H9 (cell line): ENCODE results near the gene FAT3. TPM values are rescaled to one million over a fixed set of nuclear protein-coding genes. Genes with fewer than 3 reads are reported as not detected.

Experiments
- DNase-seq: peaks from one replicate; pipeline ENCODE4 v3.0.0-alpha.2; 2017
- H2AFZ ChIP-seq: one replicate; pipeline ENCODE4 v1.6.1; 2013; ENCODE audit warnings: mild to moderate bottlenecking, low read length, control low read depth, moderate library complexity
- H2AK5ac ChIP-seq: 2 replicates; pipeline ENCODE4 v1.6.1; 2013; ENCODE audit warnings: low read length, control low read depth, mixed read lengths; ENCODE audit not compliant: insufficient read length
- H2BK120ac ChIP-seq: one replicate; pipeline ENCODE4 v1.6.1; 2013; ENCODE audit warnings: low read depth, mild to moderate bottlenecking, low read length, control low read depth, inconsistent platforms; ENCODE audit not compliant: poor library complexity, severe bottlenecking
- H2BK12ac ChIP-seq: 2 replicates; pipeline ENCODE4 v1.6.1; 2013; ENCODE audit warnings: low read length, control low read depth, mixed read lengths, low read depth; ENCODE audit not compliant: insufficient read length
- H2BK15ac ChIP-seq: 2 replicates; pipeline ENCODE4 v1.6.1; 2013; ENCODE audit warnings: low read depth, low read length, control low read depth
- H2BK20ac ChIP-seq: one replicate; pipeline ENCODE4 v1.6.1; 2013; ENCODE audit warnings: low read depth, mild to moderate bottlenecking, low read length, control low read depth, inconsistent platforms; ENCODE audit not compliant: poor library complexity, severe bottlenecking
- H2BK5ac ChIP-seq: 2 replicates; pipeline ENCODE4 v1.6.1; 2013; ENCODE audit warnings: low read length, control low read depth, mixed read lengths; ENCODE audit not compliant: insufficient read length
- H3K14ac ChIP-seq: 2 replicates; pipeline ENCODE4 v1.6.1; 2013; ENCODE audit warnings: low read length, control low read depth; ENCODE audit not compliant: insufficient read depth
- H3K18ac ChIP-seq: 2 replicates; pipeline ENCODE4 v1.6.1; 2013; ENCODE audit warnings: low read depth, mild to moderate bottlenecking, mixed read lengths, low read length, control low read depth; ENCODE audit not compliant: insufficient read length
- H3K23ac ChIP-seq: 2 replicates; pipeline ENCODE4 v1.6.1; 2013; ENCODE audit warnings: low read length, control low read depth, mixed read lengths, low read depth; ENCODE audit not compliant: insufficient read length
- H3K23me2 ChIP-seq: 2 replicates; pipeline ENCODE4 v1.6.1; 2013; ENCODE audit warnings: low read depth, mild to moderate bottlenecking, mixed read lengths, low read length, control low read depth; ENCODE audit not compliant: insufficient read length, poor library complexity, severe bottlenecking
- H3K27ac ChIP-seq: 2 replicates; pipeline ENCODE4 v1.5.1; 2013; ENCODE audit warnings: low read length, control low read depth, mixed read lengths, low read depth; ENCODE audit not compliant: insufficient read length
- H3K27me3 ChIP-seq: 2 replicates; pipeline ENCODE4 v1.6.1; 2013; ENCODE audit warnings: low read length, control low read depth, inconsistent platforms; ENCODE audit not compliant: insufficient read depth
- H3K4ac ChIP-seq: 2 replicates; pipeline ENCODE4 v1.6.1; 2013; ENCODE audit warnings: low read depth, mild to moderate bottlenecking, control low read depth, inconsistent platforms, low read length, moderate library complexity
- H3K4me1 ChIP-seq: 2 replicates; pipeline ENCODE4 v1.6.1; 2013; ENCODE audit warnings: low read length, control low read depth, inconsistent platforms; ENCODE audit not compliant: insufficient read depth
- H3K4me2 ChIP-seq: 2 replicates; pipeline ENCODE4 v1.6.1; 2013; ENCODE audit warnings: low read length, control low read depth, mixed read lengths; ENCODE audit not compliant: insufficient read length, insufficient read depth
- H3K56ac ChIP-seq: 2 replicates; pipeline ENCODE4 v1.6.1; 2013; ENCODE audit warnings: low read depth, mild to moderate bottlenecking, mixed read lengths, low read length, control low read depth; ENCODE audit not compliant: insufficient read length
- H3K79me1 ChIP-seq: 2 replicates; pipeline ENCODE4 v1.6.1; 2013; ENCODE audit warnings: low read depth, mild to moderate bottlenecking, moderate library complexity, low read length, control low read depth, inconsistent platforms; ENCODE audit not compliant: insufficient read depth, poor library complexity, severe bottlenecking
- H3K79me2 ChIP-seq: 2 replicates; pipeline ENCODE4 v1.6.1; 2013; ENCODE audit warnings: low read length, control low read depth, inconsistent platforms; ENCODE audit not compliant: insufficient read depth
- H3K9ac ChIP-seq: 2 replicates; pipeline ENCODE4 v1.6.1; 2013; ENCODE audit warnings: low read length, control low read depth, mixed read lengths; ENCODE audit not compliant: insufficient read length; ENCODE audit errors: extremely low read depth
- H3K9me3 ChIP-seq: one replicate; pipeline ENCODE4 v1.6.1; 2013; ENCODE audit warnings: low read depth, low read length, inconsistent platforms; ENCODE audit not compliant: control insufficient read depth
- H3T11ph ChIP-seq: one replicate; pipeline ENCODE4 v1.6.1; 2013; ENCODE audit warnings: mild to moderate bottlenecking, low read length, control low read depth, inconsistent platforms
- H4K20me1 ChIP-seq: one replicate; pipeline ENCODE4 v1.6.1; 2013; ENCODE audit not compliant: control insufficient read depth, insufficient read length, insufficient read depth
- H4K5ac ChIP-seq: 2 replicates; pipeline ENCODE4 v1.6.1; 2013; ENCODE audit warnings: low read depth, mild to moderate bottlenecking, mixed read lengths, low read length, control low read depth; ENCODE audit not compliant: insufficient read length
- H4K8ac ChIP-seq: replicated peaks from 2 replicates; pipeline ENCODE4 v1.6.1; 2013; ENCODE audit warnings: low read length, control low read depth, mixed read lengths, low read depth; ENCODE audit not compliant: insufficient read length
- H4K91ac ChIP-seq: 2 replicates; pipeline ENCODE4 v1.6.1; 2013; ENCODE audit warnings: low read depth, mild to moderate bottlenecking, moderate library complexity, mixed read lengths, low read length, control low read depth; ENCODE audit not compliant: insufficient read length
- H3K27ac Mint-ChIP-seq, 3 experiments: 2 replicates in 2 of 3; 3 replicates in 1 of 3; pipeline ENCODE4 v1.8.0; 2020 to 2021; ENCODE audit warnings: mixed read lengths in 3 of 3, mild to moderate bottlenecking in 1 of 3, moderate library complexity in 1 of 3
- H3K27me3 Mint-ChIP-seq: 2 replicates; pipeline ENCODE4 v1.8.0; 2021; ENCODE audit warnings: low read depth, mild to moderate bottlenecking, moderate library complexity, mixed read lengths
- H3K36me3 Mint-ChIP-seq, 3 experiments: 2 replicates in 2 of 3; 3 replicates in 1 of 3; pipeline ENCODE4 v1.8.0; 2020 to 2021; ENCODE audit warnings: low read depth in 3 of 3, mixed read lengths in 3 of 3; ENCODE audit not compliant: insufficient read depth in 1 of 3
- H3K4me1 Mint-ChIP-seq, 2 experiments: 2 replicates each; pipeline ENCODE4 v1.8.0; 2020; ENCODE audit warnings: mixed read lengths in 2 of 2
- H3K4me3 Mint-ChIP-seq, 2 experiments: 2 replicates in 1 of 2; 3 replicates in 1 of 2; pipeline ENCODE4 v1.8.0; 2020 to 2021; ENCODE audit warnings: mild to moderate bottlenecking in 2 of 2, mixed read lengths in 2 of 2, moderate library complexity in 1 of 2
- H3K9me3 Mint-ChIP-seq, 2 experiments: 2 replicates in 1 of 2; 3 replicates in 1 of 2; pipeline ENCODE4 v1.8.0; 2020; ENCODE audit warnings: mild to moderate bottlenecking in 2 of 2, mixed read lengths in 2 of 2, moderate library complexity in 1 of 2
- CTCF ChIP-seq: fragments of 200-600 bp; sonication (generic); conservative IDR thresholded peaks from 3 replicates; pipeline ENCODE4 v1.8.0; 2021; ENCODE audit warnings: antibody characterized with exemption, mild to moderate bottlenecking
- WGBS: extraction: QIAGEN DNeasy Blood & Tissue Kit; methylation state at CpG from one replicate; pipeline ENCODE4 v1.1.7; 2013; ENCODE audit warnings: missing lambda C conversion rate, low lambda C conversion rate, mixed read lengths; ENCODE audit not compliant: insufficient read length; ENCODE audit errors: extremely low coverage; 5-methylcytosine and 5-hydroxymethylcytosine counted together
- total RNA-seq: library from RNA; stranded (reverse); gene quantifications from 2 replicates; pipeline ENCODE4 v1.2.1, GENCODE V29; 2021

FAT3 gene
- total RNA-seq, 1 experiment from 2014 or later, result 19.1 TPM

GRCh38 chr11:92180664-92181251, 43.9 kb upstream of the FAT3 start:
- Histone ChIP-seq H2BK20ac (no peak overlapping the region), H4K91ac (no peak overlapping the region), H3K79me1 (no peaks in the 10 kb centered on the region), H2BK120ac (no peak overlapping the region), H3K27ac (no peak overlapping the region), H2BK12ac (no peak overlapping the region), H3K14ac (no peak overlapping the region), H3K27me3 (no peaks in the 10 kb centered on the region), H3K23me2 (no peaks in the 10 kb centered on the region), H3K79me2 (no peaks in the 10 kb centered on the region), H3K9me3 (no peaks in the 10 kb centered on the region), H3K4me2 (no peak overlapping the region), H4K5ac (no peak overlapping the region), H2BK5ac (no peak overlapping the region), H2AK5ac (no peak overlapping the region), H3K18ac (no peak overlapping the region), H3K56ac (no peak overlapping the region), H2AFZ (no peak overlapping the region), H3K23ac (no peak overlapping the region), H3T11ph (no peak overlapping the region), H3K4me1 (peaks cover 6% of the 10 kb centered on the region; the same call in 1 of the 2 replicates), H3K9ac (no peak overlapping the region), H2BK15ac (no peak overlapping the region), H3K4ac (no peak overlapping the region), H4K20me1 (no peaks in the 10 kb centered on the region), H4K8ac (no peak overlapping the region)
- Mint-ChIP-seq H3K27me3 (no peaks in the 10 kb centered on the region), H3K4me3 (no peak overlapping the region), H3K4me1 (peaks cover 12% of the 10 kb centered on the region in 2 experiments), H3K27ac (no peak overlapping the region; a peak in 1 of 7 replicates), H3K36me3 (0 out of 7 replicates have a peak, but pooled peaks cover 0 to 4% (median 0%) of the 10 kb centered on the region in 3 experiments), H3K9me3 (no peaks in the 10 kb centered on the region; a peak in 1 of 5 replicates)
- DNase-seq, result no peak
- TF ChIP-seq CTCF, result no peak
- no CpG with 5 or more reads among the region's 5 CpGs for WGBS
